ENCODE results near the gene NXT1.

DNA sequence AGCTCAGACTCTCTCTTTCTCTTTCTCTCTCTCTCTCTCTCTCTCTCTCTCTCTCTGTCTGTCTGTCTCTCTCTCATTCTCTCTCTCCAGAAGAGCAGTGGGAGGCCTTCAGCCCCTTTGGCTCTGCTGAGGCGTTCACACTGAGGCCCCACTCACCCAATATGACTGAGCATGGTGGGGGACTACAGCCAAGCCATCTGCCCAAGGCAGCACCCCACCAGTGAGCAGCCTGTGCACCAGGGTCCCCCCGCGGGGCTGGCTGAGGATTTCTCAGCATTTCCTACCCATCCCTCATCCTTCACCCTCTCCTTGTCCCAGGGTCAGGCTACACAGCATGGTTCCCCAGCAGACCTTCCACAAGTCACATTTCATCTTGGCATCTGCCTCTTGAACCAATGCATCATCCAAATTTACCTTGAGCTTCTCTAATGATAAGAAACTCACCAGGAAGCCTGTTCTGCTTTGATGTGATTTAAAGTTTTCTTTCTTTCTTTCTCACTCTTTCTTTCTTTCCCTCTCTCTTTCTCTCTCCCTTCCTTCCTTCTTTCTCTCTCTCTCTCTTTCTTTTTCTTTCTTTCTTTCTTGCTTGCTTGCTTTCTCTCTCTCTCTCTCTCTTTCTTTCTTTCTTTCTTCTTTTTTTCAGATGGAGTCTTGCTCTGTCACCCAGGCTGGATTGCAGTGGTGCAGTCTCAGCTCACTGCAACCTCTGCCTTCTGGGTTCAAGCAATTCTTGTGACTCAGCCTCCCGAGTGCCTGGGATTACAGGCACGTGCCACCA is 47.1 kb upstream of the NXT1 start:
- TF ChIP-seq, protein P1, sequence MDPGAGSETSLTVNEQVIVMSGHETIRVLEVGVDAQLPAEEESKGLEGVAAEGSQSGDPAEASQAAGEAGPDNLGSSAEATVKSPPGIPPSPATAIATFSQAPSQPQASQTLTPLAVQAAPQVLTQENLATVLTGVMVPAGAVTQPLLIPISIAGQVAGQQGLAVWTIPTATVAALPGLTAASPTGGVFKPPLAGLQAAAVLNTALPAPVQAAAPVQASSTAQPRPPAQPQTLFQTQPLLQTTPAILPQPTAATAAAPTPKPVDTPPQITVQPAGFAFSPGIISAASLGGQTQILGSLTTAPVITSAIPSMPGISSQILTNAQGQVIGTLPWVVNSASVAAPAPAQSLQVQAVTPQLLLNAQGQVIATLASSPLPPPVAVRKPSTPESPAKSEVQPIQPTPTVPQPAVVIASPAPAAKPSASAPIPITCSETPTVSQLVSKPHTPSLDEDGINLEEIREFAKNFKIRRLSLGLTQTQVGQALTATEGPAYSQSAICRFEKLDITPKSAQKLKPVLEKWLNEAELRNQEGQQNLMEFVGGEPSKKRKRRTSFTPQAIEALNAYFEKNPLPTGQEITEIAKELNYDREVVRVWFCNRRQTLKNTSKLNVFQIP (CRISPR knock-in tag; IDR thresholded peaks at IDR 0.05; ENCODE audit: borderline replicate concordance, low read depth): no peak
- no peak for TF ChIP-seq ZNF70 (CRISPR knock-in tag; IDR thresholded peaks at IDR 0.05)
